ENCODE results near the gene LEFTY2.

DNA sequence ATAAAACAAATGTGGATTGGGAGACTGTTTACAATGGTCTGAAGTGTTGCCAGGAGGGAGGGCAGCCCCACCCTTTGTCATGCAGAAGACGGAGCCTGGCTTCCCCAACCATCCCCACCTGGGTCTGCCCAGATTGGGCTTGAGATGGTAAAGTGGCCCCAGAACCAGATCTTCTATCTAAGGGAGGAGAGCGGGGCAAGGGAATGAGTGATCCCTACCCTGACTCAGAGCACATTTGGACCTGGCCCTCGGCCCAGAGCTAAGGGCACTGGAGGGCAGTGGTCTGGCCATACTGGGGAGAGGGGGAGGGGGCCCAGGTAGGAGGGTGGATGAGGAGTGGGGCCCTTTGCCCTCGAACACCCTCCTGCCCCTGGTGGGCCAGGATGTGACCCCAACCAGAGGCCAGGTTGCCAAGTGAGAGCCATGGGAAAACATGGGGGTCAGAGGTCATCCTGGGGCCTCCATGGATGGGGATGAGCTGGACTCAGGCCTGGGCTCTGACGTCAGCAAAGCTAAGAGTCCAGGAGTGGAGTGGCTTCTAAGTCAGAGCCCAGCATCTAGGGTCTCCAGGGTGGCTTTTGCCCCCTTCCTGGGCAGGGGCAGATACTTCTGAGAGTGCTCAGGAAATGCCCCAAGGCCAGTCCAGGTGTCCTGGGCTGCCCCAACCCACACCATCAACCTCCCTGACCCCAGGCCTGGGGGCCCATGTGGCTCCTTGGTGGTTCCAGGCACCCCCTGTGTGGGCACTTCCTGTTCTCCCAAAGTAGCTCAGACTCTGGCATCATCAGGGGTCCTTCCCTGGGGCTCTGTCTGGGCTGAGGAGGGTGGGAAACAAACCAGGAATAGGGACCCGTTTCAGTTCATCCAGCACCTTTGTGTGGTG is 50.4 kb downstream of the LEFTY2 start:
- TF ChIP-seq TP53 (CRISPR knock-in tag; IDR thresholded peaks at IDR 0.05) (no peak), CTCF (IDR thresholded peaks at IDR 0.05) (no peak), BCL3 (IDR thresholded peaks at IDR 0.05) (no peak), HMGXB4 (CRISPR knock-in tag; IDR thresholded peaks at IDR 0.05; ENCODE audit: borderline replicate concordance) (no peak), EP300 (IDR thresholded peaks at IDR 0.05) (no peak), POLR2A (IDR thresholded peaks at IDR 0.05; ENCODE audit: low read length) (no peak)
- TF ChIP-seq, protein P1, sequence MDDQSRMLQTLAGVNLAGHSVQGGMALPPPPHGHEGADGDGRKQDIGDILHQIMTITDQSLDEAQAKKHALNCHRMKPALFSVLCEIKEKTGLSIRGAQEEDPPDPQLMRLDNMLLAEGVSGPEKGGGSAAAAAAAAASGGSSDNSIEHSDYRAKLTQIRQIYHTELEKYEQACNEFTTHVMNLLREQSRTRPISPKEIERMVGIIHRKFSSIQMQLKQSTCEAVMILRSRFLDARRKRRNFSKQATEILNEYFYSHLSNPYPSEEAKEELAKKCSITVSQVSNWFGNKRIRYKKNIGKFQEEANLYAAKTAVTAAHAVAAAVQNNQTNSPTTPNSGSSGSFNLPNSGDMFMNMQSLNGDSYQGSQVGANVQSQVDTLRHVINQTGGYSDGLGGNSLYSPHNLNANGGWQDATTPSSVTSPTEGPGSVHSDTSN (IDR thresholded peaks at IDR 0.05), result no peak

Measured in A549 (cell line).